ENCODE results near the gene FALEC.

Gene FALEC

DNA sequence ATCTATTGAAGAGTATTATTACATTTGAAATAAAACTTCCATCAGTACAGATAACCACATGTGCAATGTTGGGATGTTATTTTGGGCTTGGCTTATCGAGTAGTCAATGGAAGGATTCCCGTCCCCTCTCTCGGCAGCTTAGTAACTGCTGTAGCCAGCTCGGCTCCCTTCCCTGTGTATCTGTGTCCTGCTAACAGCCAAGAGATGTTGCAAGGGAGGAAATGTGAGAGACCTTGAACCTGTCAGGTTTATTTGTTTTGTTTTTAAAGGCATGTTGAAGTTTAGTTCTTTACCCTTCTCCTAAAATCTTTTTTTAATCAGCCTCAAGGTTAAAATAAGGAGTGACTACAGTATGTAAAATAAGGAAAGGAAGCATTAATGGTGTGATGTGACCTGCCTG, 41.9 kb upstream of the FALEC start:
- TF ChIP-seq POLR2AphosphoS5 (IDR thresholded peaks at IDR 0.05; ENCODE audit: low read depth, low read length), result no peak
- TF ChIP-seq REST (IDR thresholded peaks at IDR 0.05; ENCODE audit: insufficient read depth in 1 of 2, low read depth in 2 of 2, low read length in 2 of 2), result no peak
- TF ChIP-seq SIN3A (IDR thresholded peaks at IDR 0.05; ENCODE audit: borderline replicate concordance, insufficient read depth, low read length), result no peak
- TF ChIP-seq TAF1 (IDR thresholded peaks at IDR 0.05; ENCODE audit: borderline replicate concordance, insufficient read depth, low read length), result no peak
- TF ChIP-seq FOXP2 (optimal IDR thresholded peaks at IDR 0.05; ENCODE audit: borderline replicate concordance, extremely low read depth, extremely low read length, insufficient read depth), result no peak

DNA sequence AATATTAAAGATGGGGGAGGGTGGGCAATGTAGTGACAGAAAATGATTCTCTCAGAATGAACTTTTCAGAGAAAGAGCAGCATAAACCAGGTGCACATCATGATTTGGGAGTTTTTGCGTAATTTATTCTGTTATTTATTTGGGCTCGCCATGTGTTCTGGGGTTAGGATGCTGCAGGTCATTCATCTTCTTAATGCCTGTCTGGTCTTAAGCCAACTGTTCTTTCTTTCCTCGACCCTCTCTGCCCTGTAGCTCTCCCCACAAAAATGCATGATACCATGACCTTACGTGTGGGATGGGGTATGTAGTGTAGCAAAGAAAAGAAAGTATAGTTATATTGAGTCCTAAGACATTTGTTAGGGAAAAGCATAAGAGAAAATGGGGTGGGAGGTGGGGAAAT, 40.7 kb upstream of the FALEC start:
- TF ChIP-seq TAF1 (IDR thresholded peaks at IDR 0.05; ENCODE audit: borderline replicate concordance, insufficient read depth, low read length) (no peak), POLR2AphosphoS5 (IDR thresholded peaks at IDR 0.05; ENCODE audit: low read depth, low read length) (no peak), FOXP2 (optimal IDR thresholded peaks at IDR 0.05; ENCODE audit: borderline replicate concordance, extremely low read depth, extremely low read length, insufficient read depth) (no peak), SIN3A (IDR thresholded peaks at IDR 0.05; ENCODE audit: borderline replicate concordance, insufficient read depth, low read length) (no peak), REST (IDR thresholded peaks at IDR 0.05; ENCODE audit: insufficient read depth in 1 of 2, low read depth in 2 of 2, low read length in 2 of 2) (no peak)

DNA sequence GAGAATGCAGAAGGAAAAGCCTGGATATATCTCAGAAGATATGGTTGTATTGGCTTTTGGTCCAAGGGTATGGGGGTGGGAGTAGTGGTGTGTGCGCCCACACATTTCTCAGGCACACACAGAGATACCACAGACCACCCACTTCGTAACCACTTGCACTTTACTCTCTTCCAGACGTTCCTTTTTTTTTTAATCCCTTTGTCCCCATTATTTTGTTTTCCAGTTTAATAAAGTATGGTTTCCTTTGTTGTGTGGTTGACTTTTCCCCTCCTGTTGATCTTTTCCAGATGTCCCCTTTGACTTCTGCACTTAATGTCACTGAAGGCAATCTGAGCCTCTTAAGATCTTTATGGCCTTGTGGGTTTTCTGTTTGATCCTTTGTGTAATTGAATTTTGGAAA, 38.8 kb upstream of the FALEC start:
- TF ChIP-seq FOXP2 (optimal IDR thresholded peaks at IDR 0.05; ENCODE audit: borderline replicate concordance, extremely low read depth, extremely low read length, insufficient read depth) (no peak), REST (IDR thresholded peaks at IDR 0.05; ENCODE audit: insufficient read depth in 1 of 2, low read depth in 2 of 2, low read length in 2 of 2) (no peak), TAF1 (IDR thresholded peaks at IDR 0.05; ENCODE audit: borderline replicate concordance, insufficient read depth, low read length) (no peak), POLR2AphosphoS5 (IDR thresholded peaks at IDR 0.05; ENCODE audit: low read depth, low read length) (no peak), SIN3A (IDR thresholded peaks at IDR 0.05; ENCODE audit: borderline replicate concordance, insufficient read depth, low read length) (no peak)

- TF ChIP-seq FOXP2 (optimal IDR thresholded peaks at IDR 0.05; ENCODE audit: borderline replicate concordance, extremely low read depth, extremely low read length, insufficient read depth) (no peak), POLR2AphosphoS5 (IDR thresholded peaks at IDR 0.05; ENCODE audit: low read depth, low read length) (no peak), REST (IDR thresholded peaks at IDR 0.05; ENCODE audit: insufficient read depth in 1 of 2, low read depth in 2 of 2, low read length in 2 of 2) (no peak)
Measured at GRCh38 chr1:150477320-150477719, 38.2 kb upstream of the FALEC start.

DNA sequence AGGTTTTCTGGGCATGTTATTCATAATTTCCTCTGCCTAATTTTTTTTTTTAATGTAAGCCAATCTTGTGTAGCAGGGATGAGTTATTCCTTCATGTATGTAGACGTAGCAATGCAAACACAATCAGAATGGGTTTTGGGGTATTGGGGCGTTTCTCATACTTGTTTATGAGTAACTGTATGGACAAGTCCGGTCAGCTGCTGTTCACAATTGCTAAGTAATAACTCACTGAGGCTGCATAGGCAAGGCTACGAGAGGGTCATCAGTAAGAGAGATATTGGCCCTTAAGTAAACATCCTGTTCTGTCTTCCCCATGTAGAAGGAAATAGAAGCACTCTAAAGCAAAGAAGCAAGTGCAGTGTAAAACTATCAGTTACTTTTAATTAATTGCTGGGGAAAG, 37.8 kb upstream of the FALEC start:
- no peak for TF ChIP-seq REST (IDR thresholded peaks at IDR 0.05; ENCODE audit: insufficient read depth in 1 of 2, low read depth in 2 of 2, low read length in 2 of 2)
- no peak for TF ChIP-seq POLR2AphosphoS5 (IDR thresholded peaks at IDR 0.05; ENCODE audit: low read depth, low read length)
- no peak for TF ChIP-seq SIN3A (IDR thresholded peaks at IDR 0.05; ENCODE audit: borderline replicate concordance, insufficient read depth, low read length)
- TF ChIP-seq TAF1 (IDR thresholded peaks at IDR 0.05; ENCODE audit: borderline replicate concordance, insufficient read depth, low read length), result no peak
- TF ChIP-seq FOXP2 (optimal IDR thresholded peaks at IDR 0.05; ENCODE audit: borderline replicate concordance, extremely low read depth, extremely low read length, insufficient read depth), result no peak

Data from PFSK-1 (cell line).